ENCODE results near the gene WFS1. TPM values are rescaled to one million over a fixed set of nuclear protein-coding genes. Genes with fewer than 3 reads are reported as not detected.

WFS1 gene
- total RNA-seq, 1 donor from 2014 or later = 29.2 TPM

- H3K4me3 Mint-ChIP-seq (ENCODE audit: unreplicated experiment) = no peak overlapping the region
Measured at GRCh38 chr4:6287017-6287788, 17.6 kb downstream of the WFS1 start.

GRCh38 chr4:6288342-6288741, 18.7 kb downstream of the WFS1 start:
- no peak for DNase-seq (ENCODE audit: extremely low spot score, unreplicated experiment)
- no peak for TF ChIP-seq CTCF (IDR thresholded peaks at IDR 0.05)
- no peak overlapping the region for H3K27ac Mint-ChIP-seq (ENCODE audit: unreplicated experiment)
- H3K4me1 Mint-ChIP-seq (ENCODE audit: unreplicated experiment) = no peaks in the 10 kb centered on the region
- no peaks in the 10 kb centered on the region for H3K27me3 Mint-ChIP-seq (ENCODE audit: unreplicated experiment)
- peaks cover 22% of the 10 kb centered on the region for H3K36me3 Mint-ChIP-seq (ENCODE audit: unreplicated experiment)
- H3K9me3 Mint-ChIP-seq (ENCODE audit: unreplicated experiment) = no peaks in the 10 kb centered on the region
- no peak overlapping the region for H3K4me3 Mint-ChIP-seq (ENCODE audit: unreplicated experiment)

More at GRCh38 chr4:6287017-6287788, 17.6 kb downstream of the WFS1 start:
- Mint-ChIP-seq H3K27ac (ENCODE audit: unreplicated experiment) (no peak overlapping the region), H3K4me1 (ENCODE audit: unreplicated experiment) (peaks cover 6% of the 10 kb centered on the region), H3K36me3 (ENCODE audit: unreplicated experiment) (peaks cover 18% of the 10 kb centered on the region), H3K27me3 (ENCODE audit: unreplicated experiment) (no peaks in the 10 kb centered on the region), H3K9me3 (ENCODE audit: unreplicated experiment) (no peaks in the 10 kb centered on the region)
- no peak for TF ChIP-seq CTCF (IDR thresholded peaks at IDR 0.05)
- no peak for DNase-seq (ENCODE audit: extremely low spot score, unreplicated experiment)

GRCh38 chr4:6288871-6289270, 19.2 kb downstream of the WFS1 start:
- no peak for DNase-seq (ENCODE audit: extremely low spot score, unreplicated experiment)
- H3K27me3 Mint-ChIP-seq (ENCODE audit: unreplicated experiment) = no peaks in the 10 kb centered on the region
- no peak for TF ChIP-seq CTCF (IDR thresholded peaks at IDR 0.05)
- no peaks in the 10 kb centered on the region for H3K9me3 Mint-ChIP-seq (ENCODE audit: unreplicated experiment)
- no peaks in the 10 kb centered on the region for H3K4me1 Mint-ChIP-seq (ENCODE audit: unreplicated experiment)
- peaks cover 24% of the 10 kb centered on the region for H3K36me3 Mint-ChIP-seq (ENCODE audit: unreplicated experiment)
- no peak overlapping the region for H3K4me3 Mint-ChIP-seq (ENCODE audit: unreplicated experiment)
- H3K27ac Mint-ChIP-seq (ENCODE audit: unreplicated experiment) = no peak overlapping the region

GRCh38 chr4:6290256-6290655, 20.6 kb downstream of the WFS1 start:
- Mint-ChIP-seq H3K27ac (ENCODE audit: unreplicated experiment) (no peak overlapping the region), H3K9me3 (ENCODE audit: unreplicated experiment) (no peaks in the 10 kb centered on the region), H3K4me3 (ENCODE audit: unreplicated experiment) (no peak overlapping the region), H3K36me3 (ENCODE audit: unreplicated experiment) (peaks cover 33% of the 10 kb centered on the region), H3K27me3 (ENCODE audit: unreplicated experiment) (no peaks in the 10 kb centered on the region), H3K4me1 (ENCODE audit: unreplicated experiment) (no peaks in the 10 kb centered on the region)
- no peak for DNase-seq (ENCODE audit: extremely low spot score, unreplicated experiment)
- TF ChIP-seq CTCF (IDR thresholded peaks at IDR 0.05) = no peak

GRCh38 chr4:6290769-6291547, 21.3 kb downstream of the WFS1 start:
- H3K9me3 Mint-ChIP-seq (ENCODE audit: unreplicated experiment) = no peaks in the 10 kb centered on the region
- peaks cover 39% of the 10 kb centered on the region for H3K36me3 Mint-ChIP-seq (ENCODE audit: unreplicated experiment)
- H3K4me1 Mint-ChIP-seq (ENCODE audit: unreplicated experiment) = no peaks in the 10 kb centered on the region
- no peak overlapping the region for H3K4me3 Mint-ChIP-seq (ENCODE audit: unreplicated experiment)
- TF ChIP-seq CTCF (IDR thresholded peaks at IDR 0.05) = no peak
- DNase-seq (ENCODE audit: extremely low spot score, unreplicated experiment) = no peak
- no peaks in the 10 kb centered on the region for H3K27me3 Mint-ChIP-seq (ENCODE audit: unreplicated experiment)
- H3K27ac Mint-ChIP-seq (ENCODE audit: unreplicated experiment) = no peak overlapping the region

Data from osteocyte (in vitro differentiated cells).